BE2C (cell line): ENCODE data around the gene MCEMP1.
A peak's percentile ranks its signal among the peaks of the same experiment; 100 is the strongest.

Source experiments
- DNase-seq: peaks from one replicate; pipeline ENCODE4 v3.0.0-alpha.2; 2020
- H3K27me3 ChIP-seq: fragments of 250-450 bp; sonication (Bioruptor Pico); 2 replicates; pipeline ENCODE4 v1.5.1; 2020; ENCODE audit warnings: mild to moderate bottlenecking
- H3K36me3 ChIP-seq: fragments of 250-450 bp; sonication (Bioruptor Pico); 2 replicates; pipeline ENCODE4 v1.5.1; 2020; ENCODE audit warnings: mild to moderate bottlenecking
- H3K4me1 ChIP-seq: fragments of 250-450 bp; sonication (Bioruptor Pico); 2 replicates; pipeline ENCODE4 v1.5.1; 2020
- H3K4me3 ChIP-seq: 2 replicates; pipeline ENCODE4 v1.5.1; 2011; ENCODE audit warnings: low read depth, low read length
- H3K9me3 ChIP-seq: fragments of 250-450 bp; sonication (Bioruptor Pico); 2 replicates; pipeline ENCODE4 v1.5.1; 2020
- CTCF ChIP-seq: IDR thresholded peaks from 2 replicates; pipeline ENCODE4 v1.5.1; 2012; ENCODE audit warnings: mild to moderate bottlenecking, low read depth, low read length

MCEMP1 gene

GRCh38 chr19:7680606-7681339 lies 3.9 kb downstream of the MCEMP1 start, which contains the start of gene TRAPPC5:
TSS of gene TRAPPC5 (plus strand) at chr19:7680833. CDS start at chr19:7682254, 1,421 bp downstream.
- peak; percentile 53 for TF ChIP-seq CTCF
- H3K36me3 ChIP-seq: peaks cover 11% of the 10 kb centered on the region
- H3K4me3 ChIP-seq: peak within 1 kb of the TSS; percentile 90
- H3K9me3 ChIP-seq: no peaks in the 10 kb centered on the region
- H3K4me1 ChIP-seq: no peaks in the 10 kb centered on the region
- peak; percentile 92 for DNase-seq
- H3K27me3 ChIP-seq: peaks cover 33% of the 10 kb centered on the region

GRCh38 chr19:7681340-7682174 lies 4.7 kb downstream of the MCEMP1 start:
- Histone ChIP-seq H3K4me1 (no peaks in the 10 kb centered on the region), H3K9me3 (no peaks in the 10 kb centered on the region), H3K4me3 (peak overlapping the region; percentile 90), H3K27me3 (peaks cover 25% of the 10 kb centered on the region), H3K36me3 (peaks cover 11% of the 10 kb centered on the region)
- peak; percentile 67 for DNase-seq
- peak; percentile 40 for TF ChIP-seq CTCF

GRCh38 chr19:7682175-7682855 lies 5.4 kb downstream of the MCEMP1 start:
- no peaks in the 10 kb centered on the region for H3K9me3 ChIP-seq
- H3K4me3 ChIP-seq: no peak overlapping the region
- H3K27me3 ChIP-seq: peaks cover 19% of the 10 kb centered on the region
- DNase-seq: no peak
- TF ChIP-seq CTCF: no peak
- H3K36me3 ChIP-seq: peaks cover 11% of the 10 kb centered on the region
- no peaks in the 10 kb centered on the region for H3K4me1 ChIP-seq

GRCh38 chr19:7685546-7686445 lies 8.9 kb downstream of the MCEMP1 start:
- peak; percentile 35 for DNase-seq
- Histone ChIP-seq H3K27me3 (no peaks in the 10 kb centered on the region), H3K9me3 (no peaks in the 10 kb centered on the region), H3K36me3 (peaks cover 11% of the 10 kb centered on the region), H3K4me3 (no peak overlapping the region), H3K4me1 (no peaks in the 10 kb centered on the region)
- TF ChIP-seq CTCF: no peak

GRCh38 chr19:7687177-7687576 lies 10.3 kb downstream of the MCEMP1 start:
- H3K27me3 ChIP-seq: no peaks in the 10 kb centered on the region
- H3K9me3 ChIP-seq: no peaks in the 10 kb centered on the region; the same call in 1 of the 2 replicates
- H3K4me1 ChIP-seq: no peaks in the 10 kb centered on the region
- TF ChIP-seq CTCF: no peak
- no peak overlapping the region for H3K4me3 ChIP-seq
- no peak for DNase-seq
- peaks cover 11% of the 10 kb centered on the region for H3K36me3 ChIP-seq
